Measurements from ENCODE around the gene SPEN. TPM values are rescaled to one million over a fixed set of nuclear protein-coding genes. Genes with fewer than 3 reads are reported as not detected.
"Not testable (repeated sequence)": the region's sequence is repeated elsewhere in the genome, so short reads cannot be mapped to it uniquely, and the experiment has no call there.

Gene SPEN
- total RNA-seq, 1 donor from 2014 or later, result 123 TPM

DNA sequence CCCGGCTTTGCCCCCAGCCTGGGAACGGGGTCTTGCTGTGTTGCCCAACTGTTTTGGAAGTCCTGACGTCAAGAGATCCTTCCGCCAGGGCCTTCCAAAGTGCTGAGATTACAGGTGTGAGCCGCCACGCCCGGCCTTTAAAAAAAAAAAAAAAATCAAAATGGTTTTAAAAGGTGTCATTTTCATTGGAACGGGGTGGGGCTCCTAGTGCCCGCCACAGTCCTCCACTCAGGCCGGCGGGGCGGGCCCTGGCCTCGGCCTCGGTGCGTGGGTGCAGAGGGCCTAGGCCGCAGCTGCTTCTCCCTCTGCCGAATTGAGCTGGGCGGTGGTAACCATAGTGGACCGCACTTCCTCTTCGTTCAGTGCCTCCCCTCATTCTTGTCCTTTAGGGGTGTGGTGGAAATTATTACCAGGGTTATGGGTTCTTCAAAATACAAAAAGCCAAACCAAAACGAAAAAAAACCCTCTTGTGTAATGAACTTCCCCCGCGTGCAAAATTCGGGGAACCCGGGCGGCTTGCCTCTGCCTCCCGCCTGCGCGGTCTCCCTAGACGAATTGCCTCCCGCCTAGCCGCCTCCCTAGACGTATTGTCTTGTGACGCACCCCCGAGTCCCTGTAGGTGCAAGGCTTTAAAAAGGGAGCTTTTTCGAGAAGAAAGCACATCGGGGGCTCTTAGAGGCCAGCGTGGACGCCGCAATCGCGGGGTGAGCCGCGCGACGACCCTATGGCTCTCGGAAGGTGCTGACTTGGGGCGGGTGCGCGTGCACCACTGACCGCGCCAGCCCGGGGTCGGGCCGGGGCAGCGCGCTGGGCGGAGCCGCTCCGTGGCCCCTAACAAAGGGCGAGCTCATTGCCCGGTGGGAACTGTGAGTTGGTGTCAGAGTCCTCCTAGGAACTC is 10.5 kb upstream of the SPEN start:
- CTCF ChIA-PET, result interaction anchor here (0.7 kb wide), 1 partner anchor 11 kb away, joined by 3 read pairs; the partner anchor contains the start of gene SPEN
- Mint-ChIP-seq H3K9me3 (no peaks in the 10 kb centered on the region), H3K36me3 (ENCODE audit: low read depth) (peaks cover 13% of the 10 kb centered on the region), H3K4me1 (peaks cover 38% of the 10 kb centered on the region), H3K4me3 (peak overlapping the region; percentile 90), H3K27me3 (no peaks in the 10 kb centered on the region), H3K27ac (peak overlapping the region; percentile 98)
- TF ChIP-seq, protein P1, sequence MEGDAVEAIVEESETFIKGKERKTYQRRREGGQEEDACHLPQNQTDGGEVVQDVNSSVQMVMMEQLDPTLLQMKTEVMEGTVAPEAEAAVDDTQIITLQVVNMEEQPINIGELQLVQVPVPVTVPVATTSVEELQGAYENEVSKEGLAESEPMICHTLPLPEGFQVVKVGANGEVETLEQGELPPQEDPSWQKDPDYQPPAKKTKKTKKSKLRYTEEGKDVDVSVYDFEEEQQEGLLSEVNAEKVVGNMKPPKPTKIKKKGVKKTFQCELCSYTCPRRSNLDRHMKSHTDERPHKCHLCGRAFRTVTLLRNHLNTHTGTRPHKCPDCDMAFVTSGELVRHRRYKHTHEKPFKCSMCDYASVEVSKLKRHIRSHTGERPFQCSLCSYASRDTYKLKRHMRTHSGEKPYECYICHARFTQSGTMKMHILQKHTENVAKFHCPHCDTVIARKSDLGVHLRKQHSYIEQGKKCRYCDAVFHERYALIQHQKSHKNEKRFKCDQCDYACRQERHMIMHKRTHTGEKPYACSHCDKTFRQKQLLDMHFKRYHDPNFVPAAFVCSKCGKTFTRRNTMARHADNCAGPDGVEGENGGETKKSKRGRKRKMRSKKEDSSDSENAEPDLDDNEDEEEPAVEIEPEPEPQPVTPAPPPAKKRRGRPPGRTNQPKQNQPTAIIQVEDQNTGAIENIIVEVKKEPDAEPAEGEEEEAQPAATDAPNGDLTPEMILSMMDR (IDR thresholded peaks at IDR 0.05), result no peak
- POLR2A ChIA-PET, result interaction anchor here (0.6 to 5.5 kb wide), 20 partner anchors 11 to 551 kb away, joined by 3 to 231 read pairs (median 5); partner anchors contain the start of genes SPEN and ZBTB17
- intact Hi-C loops (cut with micrococcal nuclease), result loop anchor here (1.0 to 5.0 kb wide), 3 partner anchors 8 to 530 kb away; partner anchors contain the start of gene SZRD1
- ATAC-seq (ENCODE audit: low read depth), result peak; percentile 31
- DNase-seq, result peak; percentile 65

DNA sequence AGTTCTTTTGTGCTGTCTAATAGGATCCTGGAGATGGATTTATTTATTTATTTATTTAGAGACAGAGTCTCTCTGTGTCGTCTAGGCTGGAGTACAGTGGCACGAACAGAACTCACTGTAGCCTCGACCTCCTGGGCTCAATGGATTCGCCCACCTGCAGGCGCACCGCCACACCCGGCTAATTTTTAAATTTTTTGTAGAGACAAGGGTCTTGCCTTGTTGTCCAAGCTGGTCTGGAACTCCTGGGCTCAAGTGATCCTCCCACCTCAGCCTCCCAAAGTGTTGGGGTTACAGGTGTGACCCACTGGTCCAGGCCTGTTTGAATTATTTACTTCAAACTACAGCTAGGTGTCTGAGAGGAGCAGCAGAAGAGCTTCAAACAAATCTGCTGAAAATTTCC is 9.6 kb upstream of the SPEN start:
- DNase-seq (no peak), ATAC-seq (ENCODE audit: low read depth) (no peak)
- Mint-ChIP-seq H3K27me3 (no peaks in the 10 kb centered on the region), H3K4me1 (peaks cover 38% of the 10 kb centered on the region), H3K36me3 (ENCODE audit: low read depth) (peaks cover 13% of the 10 kb centered on the region), H3K4me3 (peak overlapping the region; percentile 90), H3K9me3 (no peaks in the 10 kb centered on the region), H3K27ac (peak overlapping the region; percentile 98)
- TF ChIP-seq, protein P1 (IDR thresholded peaks at IDR 0.05), result no peak
- CTCF ChIA-PET, result interaction anchor here (1.7 kb wide), 1 partner anchor 9 kb away, joined by 5 read pairs; the partner anchor contains the start of gene SPEN
- intact Hi-C loops (cut with micrococcal nuclease), result loop anchor here (1.0 to 5.0 kb wide), 3 partner anchors 9 to 529 kb away; partner anchors contain the start of gene SZRD1
- POLR2A ChIA-PET, result interaction anchor here (1.4 to 5.5 kb wide), 6 partner anchors 10 to 137 kb away, joined by 4 to 231 read pairs (median 16); partner anchors contain the start of genes SPEN and ZBTB17

DNA sequence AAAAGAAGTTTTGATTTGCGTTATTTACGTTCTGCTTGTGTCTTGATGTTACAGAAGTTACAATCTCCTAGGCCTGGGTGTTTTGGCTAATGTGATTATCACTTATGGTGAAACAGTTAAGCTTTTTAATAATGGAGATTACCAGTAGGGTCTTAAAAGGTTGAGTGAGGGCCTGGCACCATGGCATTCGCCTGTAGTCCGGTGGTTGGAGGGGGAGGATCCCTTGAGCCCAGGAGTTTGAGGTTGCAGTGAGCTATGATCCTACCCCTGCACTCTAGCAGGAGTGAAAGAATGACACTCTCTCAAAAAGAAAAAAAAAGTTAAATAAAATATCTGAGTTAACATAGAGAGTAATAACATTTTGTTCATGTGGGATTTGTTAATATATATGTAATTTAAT is 8.8 kb upstream of the SPEN start:
- Mint-ChIP-seq H3K27me3 (no peaks in the 10 kb centered on the region), H3K36me3 (ENCODE audit: low read depth) (peaks cover 13% of the 10 kb centered on the region), H3K4me3 (no peak overlapping the region), H3K4me1 (peaks cover 35% of the 10 kb centered on the region), H3K27ac (peak overlapping the region; percentile 98), H3K9me3 (no peaks in the 10 kb centered on the region)
- intact Hi-C loops (cut with micrococcal nuclease), result loop anchor here (5.0 kb wide), 1 partner anchor 529 kb away; the partner anchor contains the start of gene SZRD1
- TF ChIP-seq, protein P1 (IDR thresholded peaks at IDR 0.05), result no peak
- ATAC-seq (ENCODE audit: low read depth) (no peak), DNase-seq (no peak)
- CTCF ChIA-PET, result interaction anchor here (1.7 kb wide), 1 partner anchor 8 kb away, joined by 5 read pairs; the partner anchor contains the start of gene SPEN
- POLR2A ChIA-PET, result interaction anchor here (1.4 to 4.7 kb wide), 2 partner anchors 9 to 44 kb away, joined by 4 to 231 read pairs; partner anchors contain the start of gene SPEN

DNA sequence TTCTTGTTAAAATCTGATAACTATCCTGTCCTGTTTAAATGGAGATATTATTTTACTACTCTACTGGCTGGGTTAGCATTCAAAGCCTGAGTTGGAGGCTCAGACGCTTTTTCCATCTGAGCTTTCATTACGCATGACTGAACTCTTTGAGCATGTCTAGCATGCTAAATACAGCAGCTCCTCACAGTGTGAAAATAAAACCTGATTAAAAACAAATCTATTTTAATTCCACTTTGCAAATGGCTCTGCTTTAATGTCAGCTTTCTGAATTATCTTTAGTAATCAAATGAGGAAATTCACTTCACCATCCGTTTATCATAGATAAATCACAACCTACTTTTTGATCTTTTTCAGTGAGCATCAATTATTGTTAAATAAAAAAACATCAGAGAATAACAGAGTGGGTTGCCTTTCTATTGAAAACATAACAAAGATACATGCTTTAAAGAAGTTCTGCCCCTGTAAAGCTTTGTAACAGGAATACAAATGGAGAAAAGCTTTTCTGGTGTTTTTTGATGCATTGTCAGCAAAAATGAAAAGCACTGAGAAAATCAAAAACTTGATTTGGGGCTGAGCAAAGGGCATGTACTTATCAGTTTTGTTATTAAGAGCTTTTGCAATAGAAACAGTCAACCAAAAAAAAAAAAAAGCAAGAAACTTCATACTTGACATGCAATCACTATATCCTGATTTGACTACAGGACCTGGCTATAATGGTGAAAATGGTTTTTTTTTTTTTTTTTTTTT is 3.5 kb upstream of the SPEN start:
- Mint-ChIP-seq H3K4me3 (peak overlapping the region; percentile 32), H3K27me3 (no peaks in the 10 kb centered on the region), H3K4me1 (peaks cover 37% of the 10 kb centered on the region), H3K36me3 (ENCODE audit: low read depth) (peaks cover 6% of the 10 kb centered on the region), H3K27ac (peak overlapping the region; percentile 64), H3K9me3 (no peaks in the 10 kb centered on the region)
- TF ChIP-seq, protein P1 (IDR thresholded peaks at IDR 0.05), result no peak
- ATAC-seq (ENCODE audit: low read depth) (no peak), DNase-seq (no peak)
- intact Hi-C loops (cut with micrococcal nuclease), result no loop called here
- POLR2A ChIA-PET, result interaction anchor here (0.6 to 9.8 kb wide), 13 partner anchors 6 to 670 kb away, joined by 3 to 231 read pairs (median 4); partner anchors contain the start of genes RNU1-1 and ZBTB17
- CTCF ChIA-PET, result interaction anchor here (0.8 kb wide), 1 partner anchor 52 kb away, joined by 4 read pairs; no protein-coding TSS in a partner anchor

DNA sequence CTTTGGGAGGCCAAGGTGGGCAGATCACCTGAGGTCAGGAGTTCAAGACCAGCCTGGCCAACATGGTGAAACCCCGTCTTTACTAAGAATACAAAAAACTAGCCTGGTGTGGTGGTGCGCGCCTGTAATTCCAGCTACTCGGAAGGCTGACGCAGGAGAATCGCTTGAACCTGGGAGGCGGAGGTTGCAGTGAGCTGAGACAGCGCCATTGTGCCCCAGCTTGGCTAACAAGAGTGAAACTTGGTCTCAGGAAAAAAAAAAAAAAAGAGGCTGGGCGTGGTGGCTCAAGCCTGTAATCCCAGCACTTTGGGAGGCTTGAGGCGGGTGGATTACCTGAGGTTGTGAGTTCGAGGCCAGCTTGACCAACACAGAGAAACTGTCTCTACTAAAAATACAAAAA is 1.5 kb upstream of the SPEN start:
- POLR2A ChIA-PET, result interaction anchor here (0.6 to 9.8 kb wide), 6 partner anchors 8 to 310 kb away, joined by 3 to 231 read pairs (median 8); no protein-coding TSS in a partner anchor
- DNase-seq; CTCF ChIA-PET; H3K9me3 Mint-ChIP-seq; H3K4me3 Mint-ChIP-seq; intact Hi-C loops (cut with micrococcal nuclease); H3K27me3 Mint-ChIP-seq; ATAC-seq (ENCODE audit: low read depth): not testable (repeated sequence)
- Mint-ChIP-seq H3K36me3 (ENCODE audit: low read depth) (peaks cover 14% of the 10 kb centered on the region), H3K27ac (peak overlapping the region; percentile 50), H3K4me1 (peaks cover 53% of the 10 kb centered on the region)
